ENCODE measurements around the gene ABHD8.

DNA sequence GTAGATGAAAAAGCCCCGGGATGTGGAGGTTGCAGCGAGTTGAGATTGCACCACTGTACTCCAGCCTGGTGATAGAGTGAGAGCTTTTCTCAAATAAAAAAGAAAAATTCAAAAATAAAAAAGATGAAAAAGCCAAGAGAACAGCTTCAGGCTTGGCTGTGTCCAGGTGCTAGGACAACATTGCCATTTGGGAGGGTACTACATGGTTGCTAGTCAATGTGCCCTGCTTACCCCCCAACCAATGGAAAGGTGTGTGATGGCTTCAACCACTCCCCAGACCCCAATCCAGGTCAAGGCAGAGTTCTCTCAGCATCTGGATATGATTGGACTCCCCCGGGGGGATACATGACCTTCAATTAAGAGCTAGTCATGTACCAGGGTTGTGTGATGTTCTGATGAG is 23.8 kb downstream of the ABHD8 start:
- no peak for TF ChIP-seq POLR2A (IDR thresholded peaks at IDR 0.05; ENCODE audit: low read depth, low read length)
- no peak for TF ChIP-seq TAF1 (IDR thresholded peaks at IDR 0.05; ENCODE audit: borderline replicate concordance, low read depth, low read length)

Measured in GM12892 (cell line).